ENCODE results near the gene CFAP44. TPM values are rescaled to one million over a fixed set of nuclear protein-coding genes. Genes with fewer than 3 reads are reported as not detected.

The CFAP44 gene
- total RNA-seq, 4 donors from 2014 or later: 11.0 to 16.4 (median 12.9) TPM

GRCh38 chr3:113423699-113424098, 17.6 kb downstream of the CFAP44 start:
- no peak for DNase-seq
- intact Hi-C loops (cut with DNase I; ENCODE audit: low total_unique reads): no loop called here
- TF ChIP-seq CTCF (IDR thresholded peaks at IDR 0.05) (no peak), POLR2A (IDR thresholded peaks at IDR 0.05) (no peak)

GRCh38 chr3:113421082-113421481, 20.2 kb downstream of the CFAP44 start:
- intact Hi-C loops (cut with DNase I; ENCODE audit: low total_unique reads): no loop called here
- H3K4me1 ChIP-seq: no peaks in the 10 kb centered on the region
- H3K36me3 ChIP-seq: no peaks in the 10 kb centered on the region
- TF ChIP-seq CTCF (IDR thresholded peaks at IDR 0.05) (no peak), POLR2A (IDR thresholded peaks at IDR 0.05) (no peak)
- no peak overlapping the region for H3K4me3 ChIP-seq
- no peak overlapping the region for H3K27ac ChIP-seq
- no peaks in the 10 kb centered on the region for H3K27me3 ChIP-seq
- no peak for DNase-seq
- no peaks in the 10 kb centered on the region for H3K9me3 ChIP-seq

More at GRCh38 chr3:113423699-113424098, 17.6 kb downstream of the CFAP44 start:
- no peaks in the 10 kb centered on the region for H3K4me1 ChIP-seq
- no peaks in the 10 kb centered on the region for H3K27me3 ChIP-seq
- no peaks in the 10 kb centered on the region for H3K36me3 ChIP-seq
- H3K27ac ChIP-seq: no peak overlapping the region
- H3K9me3 ChIP-seq: no peaks in the 10 kb centered on the region
- no peak overlapping the region for H3K4me3 ChIP-seq

GRCh38 chr3:113409676-113410075, 31.6 kb downstream of the CFAP44 start:
- Histone ChIP-seq H3K4me1 (no peaks in the 10 kb centered on the region), H3K9me3 (peaks cover 0 to 3% of the 10 kb centered on the region in 2 donors), H3K4me3 (no peak overlapping the region), H3K27ac (no peak overlapping the region), H3K27me3 (no peaks in the 10 kb centered on the region), H3K36me3 (no peaks in the 10 kb centered on the region)
- no peak for TF ChIP-seq POLR2A (IDR thresholded peaks at IDR 0.05)
- no peak for TF ChIP-seq CTCF (IDR thresholded peaks at IDR 0.05)
- DNase-seq: peak in 1 of 2 donors; percentile 17
- intact Hi-C loops (cut with DNase I; ENCODE audit: low total_unique reads): no loop called here

- H3K4me1 ChIP-seq: no peaks in the 10 kb centered on the region
- H3K4me3 ChIP-seq: no peak overlapping the region
- H3K9me3 ChIP-seq: no peaks in the 10 kb centered on the region
- no peak for TF ChIP-seq POLR2A (IDR thresholded peaks at IDR 0.05)
- TF ChIP-seq CTCF (IDR thresholded peaks at IDR 0.05): no peak
- H3K27ac ChIP-seq: no peak overlapping the region
- H3K27me3 ChIP-seq: no peaks in the 10 kb centered on the region
- intact Hi-C loops (cut with DNase I; ENCODE audit: low total_unique reads): no loop called here
- no peak for DNase-seq
- no peaks in the 10 kb centered on the region for H3K36me3 ChIP-seq
These were observed 36.1 kb downstream of the CFAP44 start for GRCh38 chr3:113405180-113405579.

GRCh38 chr3:113404637-113405036, 36.7 kb downstream of the CFAP44 start:
- no peak overlapping the region for H3K4me3 ChIP-seq
- TF ChIP-seq POLR2A (IDR thresholded peaks at IDR 0.05): no peak
- no peak for TF ChIP-seq CTCF (IDR thresholded peaks at IDR 0.05)
- DNase-seq: no peak
- intact Hi-C loops (cut with DNase I; ENCODE audit: low total_unique reads): no loop called here
- no peaks in the 10 kb centered on the region for H3K4me1 ChIP-seq
- H3K9me3 ChIP-seq: no peaks in the 10 kb centered on the region
- H3K27me3 ChIP-seq: no peaks in the 10 kb centered on the region
- no peaks in the 10 kb centered on the region for H3K36me3 ChIP-seq
- no peak overlapping the region for H3K27ac ChIP-seq

Small RNA genes within 50 kb of the gene (microRNA-seq; reads per million reads assigned to microRNA genes)
- gene MIR8076 (ENCODE audit: borderline microRNAs expressed, borderline replicate concordance): not detected

Small RNA genes within 50 kb of the gene (small RNA-seq; reads per million reads assigned to genes)
- not detected for gene MIR8076

Other genes starting within 250 kb of the CFAP44 start
- 100 to 1,000 TPM; 103 to 169 (median 105) TPM for gene BOC, start 229.9 kb downstream of the CFAP44 start, total RNA-seq
- 10 to 100 TPM; 37.8 to 69.4 (median 59.1) TPM for gene SPICE1, start 73.7 kb upstream of the CFAP44 start, total RNA-seq
- 1 to 10 TPM in 2 of 4 donors, not detected in 2; 1.8 to 3.7 TPM for gene SIDT1, start 91.1 kb upstream of the CFAP44 start, total RNA-seq